NB4 (cell line): ENCODE measurements around the gene KRT83.

Experiments used
- CTCF ChIP-seq: IDR thresholded peaks from one replicate; pipeline ENCODE4 v1.5.1; 2012; ENCODE audit warnings: low read depth, low read length
- TF ChIP-seq, protein P1 (sequence below): IDR thresholded peaks from 2 replicates; pipeline ENCODE4 v1.6.1; 2011; ENCODE audit warnings: low read depth, low read length

DNA sequence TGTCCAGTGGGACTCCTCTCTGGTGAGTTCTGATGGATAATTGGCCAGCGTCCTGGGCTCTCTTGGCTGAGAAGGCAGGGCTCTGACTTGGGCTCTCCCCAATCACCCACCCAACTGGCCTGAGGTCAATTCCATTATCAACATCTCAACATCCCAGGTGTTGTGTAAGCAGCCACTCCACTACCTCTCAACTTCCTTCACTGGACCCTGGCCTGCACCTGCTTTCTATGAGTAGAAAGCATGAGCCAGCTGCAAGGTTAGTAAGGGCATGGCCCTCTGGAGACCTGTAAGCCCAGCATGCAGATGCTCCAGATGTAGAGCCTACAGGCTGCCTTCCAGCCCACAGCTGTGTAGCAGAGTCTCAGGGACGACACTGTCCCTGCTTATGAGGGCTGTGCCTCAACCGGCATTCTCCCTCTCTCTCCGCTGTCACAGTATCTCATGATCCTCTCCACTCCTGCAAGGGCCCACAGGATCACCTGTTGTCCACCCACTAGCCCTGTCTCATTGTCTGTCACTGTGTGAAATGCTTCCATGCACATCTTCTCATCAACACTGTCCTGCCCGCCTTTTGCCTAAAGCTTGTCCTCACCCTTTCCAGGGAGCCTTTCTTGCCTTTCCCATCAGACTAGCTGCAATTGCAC, 24.5 kb downstream of the KRT83 start:
- no peak for TF ChIP-seq CTCF
- TF ChIP-seq, protein P1, sequence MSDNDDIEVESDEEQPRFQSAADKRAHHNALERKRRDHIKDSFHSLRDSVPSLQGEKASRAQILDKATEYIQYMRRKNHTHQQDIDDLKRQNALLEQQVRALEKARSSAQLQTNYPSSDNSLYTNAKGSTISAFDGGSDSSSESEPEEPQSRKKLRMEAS = no peak
